HepG2 (cell line): ENCODE measurements around the gene SLFN13. TPM values are rescaled to one million over a fixed set of nuclear protein-coding genes. Genes with fewer than 3 reads are reported as not detected.

Source experiments
- ATAC-seq: fragments of 200-7000 bp; cut with Tn5 transposase; 3 replicates; pipeline ENCODE4 v1.9.1; 2020; ENCODE audit warnings: mild to moderate bottlenecking, moderate library complexity
- BruUV-seq: library from RNA; stranded (reverse); fragments of 400-500 nt; replicated peaks from 2 replicates; lab custom pipeline; 2021; lab: Mats Ljungman, UMichigan
- CTCF ChIA-PET: fragments of 300-600 bp; formaldehyde crosslinking; extraction: SDS; loops from one replicate; lab custom pipeline; 2021; ENCODE audit warnings: low total read pairs, inconsistent platforms, low intra/inter-chr PET ratio; lab: Yijun Ruan, JAX
- POLR2A ChIA-PET: fragments of 350-600 bp; sonication (Branson Sonifier 250); formaldehyde crosslinking; loops from one replicate; lab custom pipeline; 2020; ENCODE audit warnings: antibody characterized with exemption, inconsistent platforms; lab: Yijun Ruan, JAX
- DNase-seq: peaks from one replicate; pipeline ENCODE4 v3.0.0-alpha.2; 2015; ENCODE audit warnings: low spot score
- FAIRE-seq: peaks from 3 replicates; lab custom pipeline; 2011; peaks lifted over from hg19 to GRCh38; lab: Jason Lieb, UNC
- H2AFZ ChIP-seq: one replicate; pipeline ENCODE4 v1.6.1; 2011; ENCODE audit warnings: low read length, inconsistent platforms
- H3K27ac ChIP-seq: fragments of 300-600 bp; 3 replicates; pipeline ENCODE4 v1.8.0; 2011; ENCODE audit warnings: mixed run types, mild to moderate bottlenecking, mixed read lengths, low read length, inconsistent platforms; ENCODE audit not compliant: insufficient read depth; ENCODE audit errors: extremely low read length
- H3K27me3 ChIP-seq, 2 experiments: fragments of 200-600 bp in 1 of 2; 2 replicates in 1 of 2; 3 replicates in 1 of 2; pipeline versions ENCODE4 v1.6.0 to v1.8.0; 2011; ENCODE audit warnings: low read length in 2 of 2, mild to moderate bottlenecking in 2 of 2, moderate library complexity in 2 of 2, inconsistent platforms in 1 of 2; ENCODE audit not compliant: insufficient read depth in 2 of 2, control insufficient read depth in 1 of 2
- H3K36me3 ChIP-seq, 2 experiments: fragments of 200-600 bp in 1 of 2; replicated peaks in 1 of 2; 2 replicates in 1 of 2; 3 replicates in 1 of 2; pipeline versions ENCODE4 v1.5.1 to v1.8.0; 2011; ENCODE audit warnings: low read length in 2 of 2, inconsistent platforms in 1 of 2; ENCODE audit not compliant: insufficient read depth in 2 of 2, control insufficient read depth in 1 of 2
- H3K4me1 ChIP-seq: 2 replicates; pipeline ENCODE4 v1.5.1; 2012; ENCODE audit warnings: low read length, inconsistent platforms; ENCODE audit not compliant: insufficient read depth
- H3K4me2 ChIP-seq: 2 replicates; pipeline ENCODE4 v1.6.0; 2011; ENCODE audit warnings: low read depth, low read length, inconsistent platforms
- H3K4me3 ChIP-seq, 3 experiments: fragments of 200-600 bp in 1 of 3; sonication (generic), shearing (Covaris generic) in 1 of 3; replicated peaks in 1 of 3; 2 replicates each; pipeline ENCODE4 v1.5.1; 2011 to 2016; ENCODE audit warnings: low read length in 3 of 3, inconsistent platforms in 2 of 3, low read depth in 2 of 3, mild to moderate bottlenecking in 2 of 3, control low read depth in 1 of 3, mixed read lengths in 1 of 3; ENCODE audit not compliant: insufficient read depth in 1 of 3
- H3K79me2 ChIP-seq: one replicate; pipeline ENCODE4 v1.6.1; 2011; ENCODE audit warnings: low read length, inconsistent platforms; ENCODE audit not compliant: insufficient read depth
- H3K9ac ChIP-seq: 2 replicates; pipeline ENCODE4 v1.6.0; 2011; ENCODE audit warnings: mild to moderate bottlenecking, low read depth, low read length, inconsistent platforms; ENCODE audit not compliant: insufficient read depth
- H3K9me3 ChIP-seq: 2 replicates; pipeline ENCODE4 v1.5.1; 2012; ENCODE audit warnings: mild to moderate bottlenecking, low read length
- H4K20me1 ChIP-seq: 2 replicates; pipeline ENCODE4 v1.6.0; 2011; ENCODE audit warnings: inconsistent platforms, mild to moderate bottlenecking, low read length, moderate library complexity; ENCODE audit not compliant: insufficient read depth
- CREB1 ChIP-seq, 2 experiments: fragments of 450-650 bp in 1 of 2; IDR thresholded peaks; 2 replicates each; pipeline ENCODE4 v1.6.1; 2016 to 2017; ENCODE audit warnings: control low read depth in 1 of 2, mild to moderate bottlenecking in 1 of 2, missing compliant biosample characterization in 1 of 2, missing genetic modification characterization in 1 of 2
- FOSL1 ChIP-seq: sonication (generic); formaldehyde crosslinking; IDR thresholded peaks from 2 replicates; pipeline ENCODE4 v1.9.0; 2021; ENCODE audit warnings: missing genetic modification reagents, borderline replicate concordance
- RELA ChIP-seq: sonication (generic); formaldehyde crosslinking; IDR thresholded peaks from 2 replicates; pipeline ENCODE4 v1.4.0; 2020; ENCODE audit warnings: missing genetic modification reagents
- SIN3A ChIP-seq: IDR thresholded peaks from 2 replicates; pipeline ENCODE4 v1.6.1; 2011; ENCODE audit warnings: low read depth, mild to moderate bottlenecking, control low read depth, low read length, borderline replicate concordance
- ZNF317 ChIP-seq: sonication (generic); formaldehyde crosslinking; IDR thresholded peaks from 2 replicates; pipeline ENCODE4 v1.5.0; 2020; ENCODE audit warnings: mild to moderate bottlenecking, missing genetic modification reagents
- ZNF75D ChIP-seq: sonication (generic); formaldehyde crosslinking; IDR thresholded peaks from 2 replicates; pipeline ENCODE4 v1.8.1; 2023; ENCODE audit warnings: missing genetic modification reagents, mild to moderate bottlenecking, borderline replicate concordance
- WGBS: methylation state at CpG from one replicate; pipeline ENCODE4 v1.1.6; 2017; ENCODE audit warnings: low lambda C conversion rate; 5-methylcytosine and 5-hydroxymethylcytosine counted together
- in situ Hi-C: cut with HindIII; loops from 2 replicates; pipeline ENCODE4 v1.10.0; 2017; ENCODE audit warnings: low pct_unique_long_range_greater_than_20kb; ENCODE audit not compliant: extremely low pct_ligation_motif_present
- intact Hi-C: fragments of 100-400 bp; cut with micrococcal nuclease; formaldehyde crosslinking; loops from one replicate; pipeline ENCODE4 v1.10.0; 2022; ENCODE audit not compliant: unreplicated experiment
- polyA plus RNA-seq, 8 experiments: library from polyadenylated mRNA; depleted of rRNA in 3 of 8; stranded (reverse) in 7 of 8; unstranded in 1 of 8; fragments of >200 nt; fragmentation: Illumina TruSeq in 4 of 8; extraction: Trizol in 4 of 8; gene quantifications; 2 replicates each; pipeline versions ENCODE4 v1.2.1 to v1.2.3, GENCODE V29; 2011 to 2016; ENCODE audit warnings: low read depth in 4 of 8, missing spikeins in 1 of 8, mixed read lengths in 1 of 8; ENCODE audit not compliant: insufficient read depth in 1 of 8
- total RNA-seq, 5 experiments: library from RNA; depleted of rRNA; stranded (reverse); fragments of >200 nt; fragmentation: Illumina TruSeq; extraction: Trizol; gene quantifications; 2 replicates each; pipeline ENCODE4 v1.2.3, GENCODE V29; 2016; ENCODE audit warnings: low read depth in 1 of 5
- TF ChIP-seq, protein P1 (sequence below): sonication (generic); formaldehyde crosslinking; IDR thresholded peaks from 2 replicates; pipeline ENCODE4 v1.5.0; 2020; ENCODE audit warnings: mild to moderate bottlenecking, missing genetic modification reagents, borderline replicate concordance

Gene SLFN13
- total and polyA plus RNA-seq, 2 of the 13 experiments (the other 11 are each of a cell fraction or from before 2014, with no cell fraction given) = 0.18 TPM; not detected in 1

DNA sequence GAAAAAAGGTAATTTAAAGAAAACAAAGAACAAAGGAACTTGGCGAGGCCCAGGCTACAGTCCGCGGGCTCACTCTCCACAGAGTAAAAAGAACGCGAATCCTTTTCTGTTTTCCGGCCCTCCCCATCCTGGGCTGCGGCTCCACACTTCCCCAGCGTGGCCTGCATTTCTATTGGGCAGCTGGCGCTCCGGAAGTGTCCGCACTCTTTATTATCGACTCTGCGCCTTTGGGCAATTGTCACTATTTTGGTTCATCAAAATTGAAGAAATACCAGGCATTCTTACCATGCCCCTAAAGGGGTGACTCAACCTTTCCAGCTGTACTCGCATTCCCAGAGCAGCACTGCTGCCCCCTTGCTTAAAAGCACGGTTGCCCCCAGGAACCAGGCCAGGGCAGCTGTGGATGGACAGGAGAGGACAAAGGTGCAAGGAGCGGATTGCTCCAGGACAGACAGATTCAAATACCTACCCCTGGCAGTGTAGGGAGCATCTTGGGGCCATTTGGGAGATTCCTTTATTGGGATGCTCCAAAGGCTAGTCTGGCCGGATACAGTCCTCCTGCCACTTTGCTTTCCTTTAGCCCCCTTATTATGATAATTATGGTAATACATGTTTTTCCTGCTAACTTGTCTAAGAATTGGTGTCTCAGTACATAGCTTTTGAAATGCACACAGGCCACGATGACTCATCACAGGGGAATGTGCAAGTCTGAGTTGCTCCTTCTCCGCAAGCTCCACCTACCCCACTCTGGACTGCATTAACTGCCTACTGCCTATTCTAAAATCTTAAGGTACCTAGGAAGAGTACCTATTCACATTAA is 15.3 kb downstream of the SLFN13 start (continued):
- TF ChIP-seq FOSL1 (CRISPR knock-in tag) (peak; percentile 85), CREB1 (IDR thresholded peaks at IDR 0.05) (no peak), CREB1 (CRISPR knock-in tag; IDR thresholded peaks at IDR 0.05) (no peak)

GRCh38 chr17:35432176-35433074 is 16.1 kb downstream of the SLFN13 start, which contains the start of gene SLFN12:
Gene SLFN12 (minus strand): TSS chr17:35432500. CDS start chr17:35423028, 9,472 bp downstream.
- H3K4me3 ChIP-seq = no peak within 1 kb of the TSS; a peak in 1 of 6 replicates
- no TSS peak for BruUV-seq
- 57% methylated on average over 22 of the region's 22 CpGs for WGBS
- TF ChIP-seq ZNF317 = no peak
- no peak for TF ChIP-seq RELA (CRISPR knock-in tag)
- no peak for TF ChIP-seq SIN3A
- TF ChIP-seq, protein P1, sequence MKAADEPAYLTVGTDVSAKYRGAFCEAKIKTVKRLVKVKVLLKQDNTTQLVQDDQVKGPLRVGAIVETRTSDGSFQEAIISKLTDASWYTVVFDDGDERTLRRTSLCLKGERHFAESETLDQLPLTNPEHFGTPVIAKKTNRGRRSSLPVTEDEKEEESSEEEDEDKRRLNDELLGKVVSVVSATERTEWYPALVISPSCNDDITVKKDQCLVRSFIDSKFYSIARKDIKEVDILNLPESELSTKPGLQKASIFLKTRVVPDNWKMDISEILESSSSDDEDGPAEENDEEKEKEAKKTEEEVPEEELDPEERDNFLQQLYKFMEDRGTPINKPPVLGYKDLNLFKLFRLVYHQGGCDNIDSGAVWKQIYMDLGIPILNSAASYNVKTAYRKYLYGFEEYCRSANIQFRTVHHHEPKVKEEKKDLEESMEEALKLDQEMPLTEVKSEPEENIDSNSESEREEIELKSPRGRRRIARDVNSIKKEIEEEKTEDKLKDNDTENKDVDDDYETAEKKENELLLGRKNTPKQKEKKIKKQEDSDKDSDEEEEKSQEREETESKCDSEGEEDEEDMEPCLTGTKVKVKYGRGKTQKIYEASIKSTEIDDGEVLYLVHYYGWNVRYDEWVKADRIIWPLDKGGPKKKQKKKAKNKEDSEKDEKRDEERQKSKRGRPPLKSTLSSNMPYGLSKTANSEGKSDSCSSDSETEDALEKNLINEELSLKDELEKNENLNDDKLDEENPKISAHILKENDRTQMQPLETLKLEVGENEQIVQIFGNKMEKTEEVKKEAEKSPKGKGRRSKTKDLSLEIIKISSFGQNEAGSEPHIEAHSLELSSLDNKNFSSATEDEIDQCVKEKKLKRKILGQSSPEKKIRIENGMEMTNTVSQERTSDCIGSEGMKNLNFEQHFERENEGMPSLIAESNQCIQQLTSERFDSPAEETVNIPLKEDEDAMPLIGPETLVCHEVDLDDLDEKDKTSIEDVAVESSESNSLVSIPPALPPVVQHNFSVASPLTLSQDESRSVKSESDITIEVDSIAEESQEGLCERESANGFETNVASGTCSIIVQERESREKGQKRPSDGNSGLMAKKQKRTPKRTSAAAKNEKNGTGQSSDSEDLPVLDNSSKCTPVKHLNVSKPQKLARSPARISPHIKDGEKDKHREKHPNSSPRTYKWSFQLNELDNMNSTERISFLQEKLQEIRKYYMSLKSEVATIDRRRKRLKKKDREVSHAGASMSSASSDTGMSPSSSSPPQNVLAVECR = no peak
- TF ChIP-seq ZNF75D (CRISPR knock-in tag) = no peak
- TF ChIP-seq, all 625 proteins: peak for 0
- FAIRE-seq (no peak), DNase-seq (no peak), ATAC-seq (no peak)
- Histone ChIP-seq H3K79me2 (no peaks in the 10 kb centered on the region), H4K20me1 (no peaks in the 10 kb centered on the region), H3K27ac (no peak within 1 kb of the TSS), H3K9me3 (no peaks in the 10 kb centered on the region), H3K4me2 (no peak within 1 kb of the TSS), H3K9ac (no peak within 1 kb of the TSS), H2AFZ (no peak within 1 kb of the TSS), H3K27me3 (peaks cover 0 to 14% of the 10 kb centered on the region in 2 experiments; a peak in 2 of 5 replicates), H3K36me3 (no peaks in the 10 kb centered on the region), H3K4me1 (peaks cover 10% of the 10 kb centered on the region; the same call in 1 of the 2 replicates)
- ChIA-PET CTCF (no interaction called here), POLR2A (no interaction called here)
- in situ Hi-C loops = no loop called here
- intact Hi-C loops = no loop called here
